M059J (cell line): ENCODE measurements around the gene ATE1. TPM values are rescaled to one million over a fixed set of nuclear protein-coding genes. Genes with fewer than 3 reads are reported as not detected.
"Not testable (repeated sequence)": the region's sequence is repeated elsewhere in the genome, so short reads cannot be mapped to it uniquely, and the experiment has no call there.

Experiments used
- DNase-seq: peaks from one replicate; pipeline ENCODE4 v3.0.0-alpha.2; 2012; ENCODE audit warnings: low read depth
- total RNA-seq: library from RNA; depleted of rRNA; stranded (reverse); fragments of >200 nt; shearing (Covaris generic); gene quantifications from 2 replicates; pipeline ENCODE4 v1.2.3, GENCODE V29; 2014

Gene ATE1
- total RNA-seq, 1 experiment from 2014 or later: 20.2 TPM

DNA sequence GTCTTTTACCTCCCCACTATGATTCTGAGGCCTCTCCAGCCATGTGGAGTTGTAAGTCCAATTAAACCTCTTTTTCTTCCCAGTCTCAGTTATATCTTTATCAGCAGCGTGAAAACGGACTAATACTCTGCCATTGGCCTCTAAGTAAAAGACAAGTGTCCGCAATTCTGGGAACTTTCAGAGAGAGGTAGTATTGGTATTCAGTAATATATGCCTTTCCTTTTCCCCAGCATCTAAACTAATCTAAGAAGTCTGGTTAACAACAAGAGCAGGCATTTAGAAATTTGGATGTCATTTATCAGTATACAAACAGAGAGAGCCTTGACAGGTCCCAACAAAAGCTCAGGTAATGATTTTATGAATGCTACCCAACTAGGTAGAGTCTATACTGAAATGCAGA, 95.2 kb downstream of the ATE1 start:
- no peak for DNase-seq

DNA sequence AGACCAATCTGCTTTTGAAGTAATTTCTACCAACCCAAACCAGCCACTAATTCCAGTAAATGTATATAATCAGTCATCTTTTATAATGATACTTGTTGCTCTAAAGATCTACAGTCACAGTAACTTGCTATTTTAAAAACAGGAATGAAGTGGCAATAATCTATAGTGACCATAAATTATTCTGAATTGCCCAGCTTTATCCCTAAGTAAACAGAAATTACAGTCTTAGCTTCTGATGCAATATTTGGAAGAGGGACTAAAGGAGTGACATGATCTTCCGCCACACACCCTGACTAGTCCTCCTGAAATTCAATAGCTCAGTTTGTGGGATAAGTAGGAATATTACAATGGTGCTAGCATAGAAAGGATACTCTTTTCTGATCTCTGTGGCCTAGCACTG, 96.1 kb downstream of the ATE1 start:
- DNase-seq: no peak

DNA sequence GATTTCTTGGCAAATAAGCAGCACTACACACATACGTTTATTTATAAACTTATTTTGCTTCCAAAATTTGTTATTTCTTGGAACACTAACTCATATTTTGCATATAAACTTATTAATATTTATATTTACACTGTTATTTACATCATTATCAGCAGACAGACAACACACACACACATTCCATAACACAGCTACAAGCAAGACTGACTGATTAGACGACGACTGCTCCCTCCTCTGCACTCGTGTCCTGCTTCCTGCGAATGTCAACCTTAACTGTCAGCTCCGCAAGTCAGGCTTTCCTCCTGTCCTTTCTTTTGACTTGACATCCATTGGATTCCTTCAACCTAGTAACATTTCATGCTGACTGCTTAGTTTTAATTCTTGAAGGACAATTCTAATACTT, 96.6 kb downstream of the ATE1 start:
- no peak for DNase-seq

DNA sequence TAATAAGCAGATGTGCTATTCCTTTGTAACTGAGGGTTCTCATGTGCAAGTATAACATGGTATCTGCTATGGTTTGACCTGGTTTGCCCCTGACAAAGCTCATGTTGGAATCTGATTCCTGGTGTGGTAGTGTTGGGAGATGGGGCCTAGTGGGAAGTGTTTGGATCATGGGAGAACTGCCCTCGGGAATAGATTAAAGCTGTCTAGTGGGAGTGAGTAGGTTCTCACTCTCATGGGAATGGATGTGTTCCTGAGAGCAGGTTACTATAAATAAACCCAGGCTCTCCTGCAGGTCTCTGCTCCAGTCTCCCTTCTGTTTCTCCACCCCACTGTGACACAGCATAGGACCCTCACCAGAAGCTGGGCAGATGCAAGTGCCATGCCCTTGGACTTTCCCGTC, 97.7 kb downstream of the ATE1 start:
- DNase-seq: no peak

DNA sequence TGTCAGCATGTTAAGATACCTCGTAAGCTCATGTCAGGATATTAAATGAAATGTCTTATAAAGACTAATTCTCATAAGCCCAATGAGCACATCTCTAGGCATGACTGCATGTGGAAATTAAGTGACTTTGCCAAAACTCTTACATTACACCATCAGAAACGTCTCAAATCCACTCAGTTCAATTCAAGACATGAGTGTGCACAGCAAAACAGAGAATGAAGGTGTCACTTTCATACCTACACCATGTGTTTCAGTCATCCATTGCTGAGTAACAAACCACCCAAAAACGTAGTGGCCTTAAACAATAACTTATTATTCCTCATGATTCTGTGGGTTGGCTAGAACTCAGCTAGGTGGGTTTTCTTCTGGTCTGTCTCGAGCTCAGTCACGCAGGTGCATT, 99.8 kb downstream of the ATE1 start:
- DNase-seq: no peak

DNA sequence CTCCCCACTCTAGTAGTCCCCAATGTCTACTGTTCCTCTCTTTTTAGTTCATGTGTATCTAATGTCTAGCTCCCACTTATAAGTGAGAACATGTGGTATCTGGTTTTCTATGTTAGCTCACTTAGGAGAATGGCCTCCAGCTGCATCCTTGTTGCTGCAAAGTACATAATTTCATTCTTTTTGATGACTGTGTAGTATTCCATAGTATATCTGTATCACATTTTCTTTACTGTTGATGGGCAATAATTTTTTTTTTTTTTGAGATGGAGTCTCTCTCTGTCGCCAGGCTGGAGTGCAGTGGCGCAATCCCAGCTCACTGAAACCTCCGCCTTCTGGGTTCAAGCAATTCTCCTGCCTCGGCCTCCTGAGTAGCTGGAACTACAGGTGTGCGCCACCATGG, 101.1 kb downstream of the ATE1 start:
- DNase-seq: not testable (repeated sequence)

DNA sequence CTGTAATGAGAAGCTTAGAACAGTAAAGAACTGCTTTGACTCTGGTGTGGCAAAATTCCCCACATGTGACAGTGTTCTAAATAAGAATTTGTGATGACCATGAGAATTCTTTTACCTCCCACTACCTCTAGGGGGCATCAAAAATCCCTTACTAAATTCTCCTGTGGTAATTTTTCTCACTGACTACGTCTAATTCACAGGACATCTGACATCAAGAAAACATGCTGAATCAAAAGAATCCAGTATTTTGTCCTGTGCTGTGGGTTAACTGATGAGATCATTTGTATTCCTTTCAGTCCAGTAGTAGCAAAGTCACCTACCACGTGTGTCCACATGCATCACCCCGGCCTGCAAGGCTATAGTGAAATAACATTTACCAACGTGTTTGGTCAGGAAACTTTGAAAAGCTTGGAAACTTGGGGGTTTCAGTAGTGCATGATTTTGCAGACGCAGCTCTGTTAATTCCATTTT, 103.8 kb downstream of the ATE1 start:
- DNase-seq: peak; percentile 41

DNA sequence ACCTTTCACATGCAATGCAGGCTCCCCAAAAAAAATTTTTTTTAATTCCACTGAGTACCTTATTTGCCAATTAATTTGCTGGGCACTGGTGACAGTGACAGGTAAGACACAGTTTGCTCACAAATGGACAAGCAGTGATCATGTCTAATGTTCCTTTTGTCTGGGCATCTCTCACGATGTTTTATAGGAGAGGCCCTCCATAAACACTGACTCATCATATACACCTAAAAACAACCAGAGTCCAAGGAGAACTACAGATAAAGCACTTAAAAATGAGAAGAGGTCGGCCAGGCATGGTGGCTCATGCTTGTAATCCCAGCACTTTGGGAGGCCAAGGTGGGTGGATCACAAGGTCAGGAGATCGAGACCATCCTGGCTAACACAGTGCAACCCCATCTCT, 105.1 kb downstream of the ATE1 start:
- no peak for DNase-seq

DNA sequence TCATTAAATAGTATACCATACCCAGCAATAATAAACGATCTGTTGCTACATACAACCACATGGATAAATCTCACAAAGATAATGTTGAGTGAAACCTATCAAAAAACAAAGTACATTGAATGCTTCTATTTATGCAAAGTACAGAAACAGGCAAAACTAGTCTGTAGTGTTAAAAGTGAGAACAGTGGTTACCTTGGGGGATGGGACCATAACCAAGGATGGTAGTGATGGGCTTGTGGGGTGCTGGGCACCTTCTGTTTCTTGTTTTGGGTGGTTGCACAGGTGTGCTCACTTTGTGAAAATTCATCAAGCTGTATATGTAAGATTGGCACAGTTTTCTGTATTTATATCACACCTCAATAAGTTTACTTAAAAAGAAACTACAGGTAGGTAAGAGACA, 105.7 kb downstream of the ATE1 start:
- DNase-seq: no peak

DNA sequence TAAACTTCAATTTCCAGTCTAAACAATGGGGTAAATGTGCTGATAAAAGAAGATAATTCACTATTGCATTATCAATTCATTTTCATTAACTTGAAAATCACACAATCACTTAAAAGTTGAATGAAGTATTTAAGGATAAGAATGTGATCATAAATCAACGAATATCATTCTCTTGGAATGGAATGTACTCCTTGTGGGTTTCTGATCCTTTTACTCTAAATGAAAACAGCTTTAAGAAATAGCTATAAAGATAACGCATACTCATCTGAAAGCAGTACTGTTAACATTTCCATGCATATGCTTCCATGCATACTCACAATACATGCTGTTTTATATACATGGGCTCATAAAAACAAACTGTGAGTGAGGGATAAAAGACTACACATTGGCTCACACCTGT, 108.8 kb downstream of the ATE1 start:
- DNase-seq: no peak

DNA sequence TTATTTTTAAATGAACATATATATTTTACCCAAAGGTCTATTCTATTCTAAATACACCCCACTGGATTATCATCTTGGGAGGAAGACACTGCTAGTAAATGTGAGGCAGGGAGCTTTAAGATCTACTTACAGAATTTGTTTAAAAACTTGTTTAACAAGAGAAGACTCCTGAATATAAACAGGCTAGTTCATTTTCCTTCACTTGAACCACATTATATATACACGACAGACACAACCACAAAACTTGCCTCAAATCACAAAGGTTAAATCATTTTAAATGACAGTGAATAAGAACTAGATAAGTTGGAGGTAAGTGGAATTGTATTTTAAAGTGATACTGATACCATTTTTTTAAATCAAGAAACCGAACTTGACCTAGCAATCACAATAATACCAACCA, 109.2 kb downstream of the ATE1 start:
- no peak for DNase-seq

DNA sequence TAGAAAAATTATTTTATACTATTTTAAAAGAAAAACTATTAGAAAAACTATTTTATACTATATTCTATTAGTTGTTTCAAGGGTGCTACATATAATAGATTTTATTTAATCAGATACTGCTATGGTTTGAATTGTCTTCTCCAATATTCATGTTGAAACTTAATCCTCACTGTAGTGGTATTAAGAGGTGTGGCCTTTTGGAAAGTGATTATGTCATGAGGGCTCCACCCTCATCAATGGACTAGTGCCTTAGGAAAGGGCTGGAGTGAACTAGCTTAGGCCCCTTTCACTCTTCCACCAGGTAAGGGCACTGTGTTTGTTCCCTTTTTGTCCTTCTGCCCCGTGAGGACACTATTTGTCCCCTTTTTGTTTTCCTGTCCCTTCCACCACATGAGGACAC, 111.6 kb downstream of the ATE1 start:
- DNase-seq: no peak

DNA sequence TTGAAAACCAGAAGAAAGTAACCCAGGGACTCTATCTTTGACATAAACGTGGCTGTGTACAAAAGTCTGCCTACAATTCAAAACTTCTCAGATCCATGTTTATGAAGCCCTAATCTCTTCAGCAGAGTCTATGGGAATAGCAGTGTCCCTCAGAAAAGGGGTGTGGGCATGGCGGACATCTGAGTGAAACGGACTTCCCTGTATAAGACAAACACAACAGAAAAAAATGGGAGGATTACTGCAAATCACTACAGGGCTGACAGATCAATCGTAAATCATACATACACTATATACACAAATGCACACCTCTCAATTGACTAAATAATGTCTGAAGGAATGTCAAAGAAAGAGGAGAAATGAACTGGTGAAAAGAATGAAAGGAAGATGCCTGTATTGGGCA, 114.0 kb downstream of the ATE1 start:
- DNase-seq: no peak

DNA sequence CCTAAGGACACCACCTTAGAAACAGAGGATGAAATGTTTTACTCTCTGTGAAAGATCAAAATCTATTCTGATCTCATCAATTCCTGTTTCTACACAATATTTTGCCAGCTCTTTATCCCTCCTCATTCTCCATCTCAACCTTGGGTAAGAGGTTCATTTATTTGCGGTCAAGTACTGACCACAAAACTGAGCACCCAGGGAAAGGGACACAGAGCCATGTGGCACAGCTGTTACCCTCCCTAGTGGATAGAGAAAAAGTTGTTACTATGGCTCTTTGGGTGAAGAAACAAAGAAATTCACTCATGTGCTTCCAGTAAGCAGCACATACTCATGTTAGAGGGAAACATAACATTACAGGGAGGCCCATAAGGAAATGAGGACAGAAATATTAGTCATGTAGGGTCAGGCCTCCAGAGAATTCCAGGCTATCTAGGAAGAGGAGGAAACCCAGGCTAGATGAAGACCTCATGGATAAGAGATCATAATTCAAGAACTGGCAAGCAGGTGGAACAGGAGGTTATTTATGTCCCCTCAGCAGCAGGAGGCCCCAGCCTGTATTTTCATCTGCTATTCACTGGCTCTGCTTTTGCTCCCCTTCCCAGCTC, 114.5 kb downstream of the ATE1 start:
- no peak for DNase-seq

DNA sequence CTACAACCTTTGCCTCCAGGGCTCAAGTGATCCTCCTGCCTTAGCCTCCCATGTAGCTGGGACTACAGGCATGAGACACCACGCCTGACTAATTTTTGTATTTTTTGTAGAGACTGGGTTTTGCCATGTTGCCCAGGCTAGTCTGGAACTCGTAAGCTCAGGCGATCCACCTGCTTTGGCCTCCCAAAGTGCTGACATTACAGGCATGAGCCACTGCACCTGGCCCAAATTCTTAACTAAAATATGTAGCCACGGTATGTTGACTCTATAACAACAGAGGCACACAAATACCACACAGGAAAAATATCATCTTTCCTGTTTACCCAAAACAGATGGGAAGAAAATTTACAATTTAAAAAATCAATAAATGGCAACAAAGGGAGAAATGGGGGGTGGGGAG, 115.8 kb downstream of the ATE1 start:
- no peak for DNase-seq

DNA sequence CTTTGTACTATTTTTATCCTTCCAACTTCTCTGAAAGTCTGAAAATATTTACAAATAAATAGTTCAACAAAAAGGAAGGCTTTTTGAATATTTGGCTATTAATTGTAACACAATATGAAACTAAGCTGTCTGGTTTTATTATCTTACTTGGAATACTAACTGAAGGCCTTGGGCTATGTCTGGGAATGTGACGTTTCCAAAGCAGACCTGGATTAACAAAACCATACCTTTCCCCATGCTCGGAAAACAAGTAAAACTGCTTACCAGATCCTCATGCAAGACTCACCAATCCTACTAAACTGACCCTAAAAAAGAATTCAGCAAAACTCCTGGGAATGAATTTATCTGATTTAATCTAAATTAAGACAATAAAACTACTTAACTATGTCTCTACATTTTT, 116.4 kb downstream of the ATE1 start:
- DNase-seq: no peak

DNA sequence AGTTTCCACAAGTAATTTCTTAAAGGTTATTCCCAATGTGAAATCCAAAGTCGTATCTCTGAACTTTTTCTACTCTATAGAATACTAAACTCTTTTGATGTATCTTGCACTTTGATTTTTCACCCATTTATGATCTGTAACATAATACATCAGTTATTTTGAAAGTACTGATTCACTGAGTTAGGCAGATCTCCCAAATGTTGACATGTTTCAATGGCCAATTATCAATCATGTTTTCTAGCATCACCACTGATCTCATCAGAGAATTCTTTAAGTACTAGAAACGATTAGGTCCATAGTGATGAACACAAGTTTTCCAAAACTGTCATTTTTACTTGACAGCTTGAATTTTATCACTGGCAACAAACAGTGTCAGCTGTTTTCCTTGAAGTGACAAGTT, 119.0 kb downstream of the ATE1 start:
- no peak for DNase-seq

DNA sequence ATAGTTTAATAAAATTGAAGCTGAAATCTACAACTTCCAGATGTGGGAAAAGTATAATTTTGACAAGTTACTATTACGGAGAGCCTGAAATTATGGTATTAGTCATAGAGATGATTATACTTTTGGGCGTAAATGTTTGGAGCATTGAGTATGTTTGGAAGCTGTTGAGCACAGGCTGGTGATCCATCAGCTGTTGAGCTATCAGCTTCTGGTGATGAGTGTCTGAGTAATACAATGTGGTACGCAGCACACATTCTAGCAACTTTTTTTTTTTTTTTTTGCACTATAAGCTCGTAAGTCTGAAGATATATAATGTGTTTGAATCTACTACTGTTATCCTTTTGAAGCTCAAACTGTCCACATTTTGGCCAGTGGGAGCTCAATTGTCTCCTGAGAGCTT, 123.4 kb downstream of the ATE1 start:
- DNase-seq: no peak

DNA sequence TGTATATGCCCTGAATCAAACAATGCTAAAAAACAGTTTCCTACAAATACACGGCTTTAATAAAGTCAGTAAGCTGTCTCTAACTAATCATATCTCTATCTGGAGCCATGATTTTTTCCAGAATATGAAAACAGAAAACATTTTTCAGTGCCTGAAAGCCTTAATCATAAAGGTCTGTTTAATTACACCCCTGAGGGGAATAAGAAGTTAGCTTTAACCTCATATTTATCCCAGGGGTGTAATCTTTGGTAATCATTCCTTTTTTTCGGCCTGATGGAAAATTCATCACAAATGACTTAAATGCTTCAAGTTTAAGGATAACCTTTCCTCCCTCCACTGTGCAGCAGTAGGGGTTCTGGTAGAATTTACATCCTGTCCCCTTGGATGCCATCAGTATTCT, 124.2 kb downstream of the ATE1 start:
- no peak for DNase-seq

DNA sequence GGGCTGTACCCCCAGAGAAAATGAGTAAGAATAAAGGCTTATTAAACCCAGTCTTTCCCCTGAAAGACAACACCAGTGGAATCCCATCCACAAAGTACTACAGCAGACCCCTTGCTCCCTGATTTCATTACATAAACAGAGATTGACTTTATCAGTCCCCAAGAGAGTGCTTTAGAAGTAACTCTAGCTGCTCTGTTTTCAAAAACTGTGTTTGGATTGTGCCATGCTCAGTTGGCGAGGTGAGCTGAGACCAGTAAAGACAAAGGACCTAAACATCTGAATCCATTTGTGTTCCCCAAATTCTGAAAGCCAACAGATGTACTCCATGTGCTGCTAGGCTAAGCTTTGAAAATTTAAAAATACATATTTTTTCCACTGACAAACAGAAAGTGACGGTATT, 127.0 kb downstream of the ATE1 start:
- DNase-seq: no peak

DNA sequence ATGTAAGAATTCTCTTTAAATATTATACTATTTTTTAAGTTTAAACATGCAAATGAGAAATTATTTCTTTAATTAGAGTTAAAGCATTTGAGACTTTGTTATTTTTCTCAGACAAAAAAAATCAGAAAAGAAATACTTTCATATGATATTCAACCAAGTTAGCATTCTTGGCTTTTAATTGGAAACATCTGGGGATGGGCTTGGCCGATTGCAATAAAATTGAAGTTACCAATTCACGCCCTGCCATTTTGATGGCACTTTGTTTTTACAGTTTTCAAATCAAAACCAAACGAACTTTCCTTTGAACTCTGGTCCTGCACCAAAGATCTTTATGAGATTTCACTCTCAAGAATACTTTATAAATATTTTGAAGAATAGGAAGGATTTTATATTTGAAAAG, 127.7 kb downstream of the ATE1 start:
- no peak for DNase-seq

DNA sequence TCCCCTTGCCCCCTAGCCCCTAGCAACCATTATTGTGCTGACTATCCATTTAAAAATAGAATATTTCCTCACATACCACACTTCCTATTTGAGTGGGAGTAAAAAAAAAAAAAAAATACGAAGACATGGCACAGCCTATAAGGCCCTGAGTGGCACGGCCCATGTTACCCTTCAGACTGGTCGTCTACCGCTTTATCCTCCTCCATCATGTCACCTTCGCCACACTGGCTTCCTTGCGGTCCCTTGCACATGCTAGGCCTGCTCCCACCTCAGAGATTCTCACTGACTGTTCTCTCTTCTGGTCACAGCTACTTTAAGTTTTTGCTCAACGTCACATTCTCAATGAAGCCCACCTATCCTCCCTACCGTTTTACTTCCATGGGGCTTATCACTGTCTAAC, 130.3 kb downstream of the ATE1 start:
- DNase-seq: no peak

DNA sequence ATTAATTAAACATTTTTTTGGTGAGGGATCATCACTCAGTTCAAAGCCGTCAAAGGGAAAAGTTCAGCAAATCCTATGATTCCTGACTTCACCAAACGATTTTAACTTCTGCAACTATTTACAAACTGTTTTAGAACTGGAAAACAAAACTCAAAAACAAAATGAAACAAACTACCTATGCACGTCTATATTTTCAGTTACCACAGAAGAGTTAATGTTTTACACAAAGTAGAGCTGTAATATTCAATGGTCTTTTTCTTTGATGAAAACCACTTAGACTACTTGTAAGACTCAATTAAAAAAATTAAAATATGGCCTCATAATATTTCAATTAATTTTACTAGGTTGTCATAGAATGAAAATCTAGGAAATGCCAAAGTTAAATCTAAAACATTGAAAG, 131.5 kb downstream of the ATE1 start:
- no peak for DNase-seq

DNA sequence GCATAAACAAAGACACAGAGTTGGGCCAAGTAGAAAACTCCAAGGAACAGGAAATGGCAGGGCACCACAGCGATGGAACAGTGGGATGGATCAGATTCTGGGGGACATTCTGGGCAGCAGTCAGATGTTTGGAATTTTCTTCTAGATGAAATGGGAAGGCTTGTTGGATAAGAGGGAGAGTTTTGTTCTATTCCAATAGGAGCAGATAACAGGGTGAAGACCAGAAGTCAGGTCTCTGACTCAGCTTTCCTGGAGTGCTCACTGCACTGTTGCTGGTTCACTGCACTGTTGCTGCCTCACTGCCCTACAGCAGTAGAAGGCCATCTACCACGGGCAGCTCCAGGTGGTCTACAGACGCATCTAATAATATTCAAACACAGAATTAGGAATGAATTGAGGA, 135.6 kb downstream of the ATE1 start:
- no peak for DNase-seq

DNA sequence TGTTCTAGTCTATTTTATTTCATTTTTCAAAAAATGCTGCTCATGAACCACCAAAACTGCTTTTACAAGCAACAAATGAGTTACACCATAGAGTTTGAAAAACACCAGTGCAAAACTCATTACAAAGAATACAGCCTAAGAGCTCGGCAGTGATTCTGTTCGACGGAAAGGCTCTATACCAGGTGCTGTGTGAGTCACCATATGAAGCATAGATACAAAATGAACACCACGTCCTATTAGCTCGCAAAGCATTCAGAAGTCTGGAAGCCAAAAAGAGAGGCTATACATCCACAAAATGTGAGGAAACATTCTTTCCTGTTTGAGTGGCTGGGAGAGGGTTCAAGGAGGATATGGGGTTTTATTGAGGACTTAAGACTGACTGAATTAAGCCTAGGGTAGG, 136.1 kb downstream of the ATE1 start:
- DNase-seq: no peak
